HepG2 (cell line): ENCODE data around the gene RICTOR. TPM values are rescaled to one million over a fixed set of nuclear protein-coding genes. Genes with fewer than 3 reads are reported as not detected.

Experiments
- ELF4 ChIP-seq: sonication (generic); formaldehyde crosslinking; IDR thresholded peaks from 2 replicates; pipeline ENCODE4 v1.5.0; 2020; ENCODE audit warnings: missing genetic modification reagents, mild to moderate bottlenecking, moderate library complexity, borderline replicate concordance
- FOXJ3 ChIP-seq: sonication (generic); formaldehyde crosslinking; IDR thresholded peaks from 2 replicates; pipeline ENCODE4 v1.4.0; 2020; ENCODE audit warnings: missing genetic modification reagents, mild to moderate bottlenecking, borderline replicate concordance
- GABPB1 ChIP-seq: IDR thresholded peaks from 2 replicates; pipeline ENCODE4 v1.6.1; 2016; ENCODE audit warnings: mild to moderate bottlenecking, missing genetic modification reagents, moderate library complexity, missing compliant biosample characterization
- IRX3 ChIP-seq: sonication (generic); formaldehyde crosslinking; IDR thresholded peaks from 2 replicates; pipeline ENCODE4 v1.8.1; 2023; ENCODE audit warnings: mild to moderate bottlenecking, low read depth, missing genetic modification reagents, borderline replicate concordance
- MBD4 ChIP-seq: IDR thresholded peaks from 2 replicates; pipeline ENCODE4 v1.6.1; 2012; ENCODE audit warnings: low read length, inconsistent platforms, borderline replicate concordance
- PHF8 ChIP-seq: sonication (generic); formaldehyde crosslinking; IDR thresholded peaks from 2 replicates; pipeline ENCODE4 v1.5.0; 2020; ENCODE audit warnings: missing genetic modification reagents
- SMC3 ChIP-seq: IDR thresholded peaks from 2 replicates; pipeline ENCODE4 v1.6.1; 2011; ENCODE audit warnings: low read length, improper control_type of control experiment
- SOX5 ChIP-seq: IDR thresholded peaks from 2 replicates; pipeline ENCODE4 v1.6.1; 2016; ENCODE audit warnings: borderline replicate concordance
- STAT5B ChIP-seq: sonication (generic); formaldehyde crosslinking; IDR thresholded peaks from 2 replicates; pipeline ENCODE4 v1.4.0; 2020; ENCODE audit warnings: missing genetic modification reagents
- ZFP90 ChIP-seq: sonication (generic); formaldehyde crosslinking; IDR thresholded peaks from 2 replicates; pipeline ENCODE4 v1.8.0; 2022; ENCODE audit warnings: missing genetic modification reagents, mild to moderate bottlenecking, inconsistent platforms, borderline replicate concordance
- ZNF326 ChIP-seq: sonication (generic); formaldehyde crosslinking; IDR thresholded peaks from 2 replicates; pipeline ENCODE4 v1.4.0; 2020; ENCODE audit warnings: missing genetic modification reagents, borderline replicate concordance
- ZNF329 ChIP-seq: sonication (generic); formaldehyde crosslinking; IDR thresholded peaks from 2 replicates; pipeline ENCODE4 v1.9.0; 2021; ENCODE audit warnings: low read depth, mild to moderate bottlenecking, missing genetic modification reagents
- ZNF543 ChIP-seq: sonication (generic); formaldehyde crosslinking; IDR thresholded peaks from 2 replicates; pipeline ENCODE4 v1.4.0; 2020; ENCODE audit warnings: mild to moderate bottlenecking, missing genetic modification reagents
- ZNF549 ChIP-seq: sonication (generic); formaldehyde crosslinking; IDR thresholded peaks from 2 replicates; pipeline ENCODE4 v1.5.0; 2020; ENCODE audit warnings: missing genetic modification reagents
- ZNF557 ChIP-seq: sonication (generic); formaldehyde crosslinking; IDR thresholded peaks from 2 replicates; pipeline ENCODE4 v1.4.0; 2020; ENCODE audit warnings: missing genetic modification reagents
- ZNF570 ChIP-seq: sonication (generic); formaldehyde crosslinking; IDR thresholded peaks from 2 replicates; pipeline ENCODE4 v1.4.0; 2020; ENCODE audit warnings: mild to moderate bottlenecking, missing genetic modification reagents, borderline replicate concordance
- ZNF784 ChIP-seq: sonication (generic); formaldehyde crosslinking; IDR thresholded peaks from 2 replicates; pipeline ENCODE4 v1.5.1; 2020; ENCODE audit warnings: missing genetic modification reagents, mild to moderate bottlenecking, borderline replicate concordance
- ZNF841 ChIP-seq: sonication (generic); formaldehyde crosslinking; IDR thresholded peaks from 2 replicates; pipeline ENCODE4 v1.8.1; 2023; ENCODE audit warnings: missing genetic modification reagents, borderline replicate concordance
- ZNF850 ChIP-seq: sonication (generic); formaldehyde crosslinking; conservative IDR thresholded peaks from 2 replicates; pipeline ENCODE4 v1.9.0; 2021; ENCODE audit warnings: mild to moderate bottlenecking, missing genetic modification reagents
- polyA plus RNA-seq, 8 experiments: library from polyadenylated mRNA; depleted of rRNA in 3 of 8; stranded (reverse) in 7 of 8; unstranded in 1 of 8; fragments of >200 nt; fragmentation: Illumina TruSeq in 4 of 8; extraction: Trizol in 4 of 8; gene quantifications; 2 replicates each; pipeline versions ENCODE4 v1.2.1 to v1.2.3, GENCODE V29; 2011 to 2016; ENCODE audit warnings: low read depth in 4 of 8, missing spikeins in 1 of 8, mixed read lengths in 1 of 8; ENCODE audit not compliant: insufficient read depth in 1 of 8
- total RNA-seq, 5 experiments: library from RNA; depleted of rRNA; stranded (reverse); fragments of >200 nt; fragmentation: Illumina TruSeq; extraction: Trizol; gene quantifications; 2 replicates each; pipeline ENCODE4 v1.2.3, GENCODE V29; 2016; ENCODE audit warnings: low read depth in 1 of 5
- TF ChIP-seq, protein P1 (sequence below): sonication (generic); formaldehyde crosslinking; IDR thresholded peaks from 2 replicates; pipeline ENCODE4 v1.8.0; 2023; ENCODE audit warnings: mild to moderate bottlenecking, missing genetic modification reagents
- TF ChIP-seq, protein P2 (sequence below): sonication (generic); formaldehyde crosslinking; IDR thresholded peaks from 2 replicates; pipeline ENCODE4 v1.5.1; 2020; ENCODE audit warnings: mild to moderate bottlenecking, missing genetic modification reagents, moderate library complexity
- TF ChIP-seq, protein P3 (sequence below): sonication (generic); formaldehyde crosslinking; IDR thresholded peaks from 2 replicates; pipeline ENCODE4 v1.5.0; 2020; ENCODE audit warnings: mild to moderate bottlenecking, missing genetic modification reagents
- TF ChIP-seq, protein P4 (sequence below): IDR thresholded peaks from 2 replicates; pipeline ENCODE4 v1.6.1; 2016; ENCODE audit warnings: low read depth

RICTOR gene
- total and polyA plus RNA-seq, 2 of the 13 experiments (the other 11 are each of a cell fraction or from before 2014, with no cell fraction given), result 10.7 to 15.4 TPM

DNA sequence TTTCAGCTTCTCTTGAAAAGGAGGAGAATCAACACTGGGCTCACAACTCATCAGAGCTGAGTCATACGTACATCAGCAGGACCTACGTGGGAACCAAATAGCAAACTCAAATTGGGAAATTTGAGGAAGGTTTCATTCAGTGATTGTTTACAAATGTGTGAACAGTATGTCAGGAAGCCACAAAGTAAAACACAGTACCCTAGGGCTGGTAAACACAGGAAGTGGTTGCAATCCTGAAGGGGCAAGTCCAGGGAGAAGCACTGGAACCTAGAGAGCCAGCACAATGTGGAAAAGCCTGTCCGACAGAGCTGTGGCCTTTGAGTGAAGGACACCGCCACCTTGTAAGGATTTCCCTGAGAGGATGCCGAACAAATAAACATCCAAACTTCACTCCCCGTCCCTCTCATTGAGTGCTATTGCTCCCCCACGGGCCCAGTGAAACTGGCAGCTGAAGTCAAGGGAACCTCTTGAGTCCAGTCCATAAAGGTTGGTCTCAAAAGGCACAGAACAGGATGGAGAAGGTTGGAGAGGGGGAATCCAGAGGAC, 26.7 kb upstream of the RICTOR start (continued):
- TF ChIP-seq, protein P1, sequence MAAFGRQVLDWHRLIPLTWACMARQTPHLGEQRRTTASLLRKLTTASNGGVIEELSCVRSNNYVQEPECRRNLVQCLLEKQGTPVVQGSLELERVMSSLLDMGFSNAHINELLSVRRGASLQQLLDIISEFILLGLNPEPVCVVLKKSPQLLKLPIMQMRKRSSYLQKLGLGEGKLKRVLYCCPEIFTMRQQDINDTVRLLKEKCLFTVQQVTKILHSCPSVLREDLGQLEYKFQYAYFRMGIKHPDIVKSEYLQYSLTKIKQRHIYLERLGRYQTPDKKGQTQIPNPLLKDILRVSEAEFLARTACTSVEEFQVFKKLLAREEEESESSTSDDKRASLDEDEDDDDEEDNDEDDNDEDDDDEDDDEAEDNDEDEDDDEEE (CRISPR knock-in tag), result no peak
- TF ChIP-seq IRX3 (CRISPR knock-in tag), result no peak
- TF ChIP-seq, protein P2, sequence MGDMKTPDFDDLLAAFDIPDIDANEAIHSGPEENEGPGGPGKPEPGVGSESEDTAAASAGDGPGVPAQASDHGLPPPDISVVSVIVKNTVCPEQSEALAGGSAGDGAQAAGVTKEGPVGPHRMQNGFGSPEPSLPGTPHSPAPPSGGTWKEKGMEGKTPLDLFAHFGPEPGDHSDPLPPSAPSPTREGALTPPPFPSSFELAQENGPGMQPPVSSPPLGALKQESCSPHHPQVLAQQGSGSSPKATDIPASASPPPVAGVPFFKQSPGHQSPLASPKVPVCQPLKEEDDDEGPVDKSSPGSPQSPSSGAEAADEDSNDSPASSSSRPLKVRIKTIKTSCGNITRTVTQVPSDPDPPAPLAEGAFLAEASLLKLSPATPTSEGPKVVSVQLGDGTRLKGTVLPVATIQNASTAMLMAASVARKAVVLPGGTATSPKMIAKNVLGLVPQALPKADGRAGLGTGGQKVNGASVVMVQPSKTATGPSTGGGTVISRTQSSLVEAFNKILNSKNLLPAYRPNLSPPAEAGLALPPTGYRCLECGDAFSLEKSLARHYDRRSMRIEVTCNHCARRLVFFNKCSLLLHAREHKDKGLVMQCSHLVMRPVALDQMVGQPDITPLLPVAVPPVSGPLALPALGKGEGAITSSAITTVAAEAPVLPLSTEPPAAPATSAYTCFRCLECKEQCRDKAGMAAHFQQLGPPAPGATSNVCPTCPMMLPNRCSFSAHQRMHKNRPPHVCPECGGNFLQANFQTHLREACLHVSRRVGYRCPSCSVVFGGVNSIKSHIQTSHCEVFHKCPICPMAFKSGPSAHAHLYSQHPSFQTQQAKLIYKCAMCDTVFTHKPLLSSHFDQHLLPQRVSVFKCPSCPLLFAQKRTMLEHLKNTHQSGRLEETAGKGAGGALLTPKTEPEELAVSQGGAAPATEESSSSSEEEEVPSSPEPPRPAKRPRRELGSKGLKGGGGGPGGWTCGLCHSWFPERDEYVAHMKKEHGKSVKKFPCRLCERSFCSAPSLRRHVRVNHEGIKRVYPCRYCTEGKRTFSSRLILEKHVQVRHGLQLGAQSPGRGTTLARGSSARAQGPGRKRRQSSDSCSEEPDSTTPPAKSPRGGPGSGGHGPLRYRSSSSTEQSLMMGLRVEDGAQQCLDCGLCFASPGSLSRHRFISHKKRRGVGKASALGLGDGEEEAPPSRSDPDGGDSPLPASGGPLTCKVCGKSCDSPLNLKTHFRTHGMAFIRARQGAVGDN (CRISPR knock-in tag), result no peak
- no peak for TF ChIP-seq ZNF850
- TF ChIP-seq ZNF784 (CRISPR knock-in tag), result no peak
- TF ChIP-seq FOXJ3 (CRISPR knock-in tag), result no peak; the same call in 1 of the 2 replicates
- TF ChIP-seq ZNF329 (CRISPR knock-in tag), result no peak
- no peak for TF ChIP-seq MBD4
- no peak for TF ChIP-seq ZNF549 (CRISPR knock-in tag)
- no peak for TF ChIP-seq ZFP90
- TF ChIP-seq SOX5 (CRISPR knock-in tag), result peak; percentile 77; the same call in 1 of the 2 replicates
- TF ChIP-seq, protein P3, sequence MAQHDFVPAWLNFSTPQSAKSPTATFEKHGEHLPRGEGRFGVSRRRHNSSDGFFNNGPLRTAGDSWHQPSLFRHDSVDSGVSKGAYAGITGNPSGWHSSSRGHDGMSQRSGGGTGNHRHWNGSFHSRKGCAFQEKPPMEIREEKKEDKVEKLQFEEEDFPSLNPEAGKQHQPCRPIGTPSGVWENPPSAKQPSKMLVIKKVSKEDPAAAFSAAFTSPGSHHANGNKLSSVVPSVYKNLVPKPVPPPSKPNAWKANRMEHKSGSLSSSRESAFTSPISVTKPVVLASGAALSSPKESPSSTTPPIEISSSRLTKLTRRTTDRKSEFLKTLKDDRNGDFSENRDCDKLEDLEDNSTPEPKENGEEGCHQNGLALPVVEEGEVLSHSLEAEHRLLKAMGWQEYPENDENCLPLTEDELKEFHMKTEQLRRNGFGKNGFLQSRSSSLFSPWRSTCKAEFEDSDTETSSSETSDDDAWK (CRISPR knock-in tag), result no peak
- TF ChIP-seq PHF8 (CRISPR knock-in tag), result no peak
- no peak for TF ChIP-seq ZNF543 (CRISPR knock-in tag)
- TF ChIP-seq, protein P4, sequence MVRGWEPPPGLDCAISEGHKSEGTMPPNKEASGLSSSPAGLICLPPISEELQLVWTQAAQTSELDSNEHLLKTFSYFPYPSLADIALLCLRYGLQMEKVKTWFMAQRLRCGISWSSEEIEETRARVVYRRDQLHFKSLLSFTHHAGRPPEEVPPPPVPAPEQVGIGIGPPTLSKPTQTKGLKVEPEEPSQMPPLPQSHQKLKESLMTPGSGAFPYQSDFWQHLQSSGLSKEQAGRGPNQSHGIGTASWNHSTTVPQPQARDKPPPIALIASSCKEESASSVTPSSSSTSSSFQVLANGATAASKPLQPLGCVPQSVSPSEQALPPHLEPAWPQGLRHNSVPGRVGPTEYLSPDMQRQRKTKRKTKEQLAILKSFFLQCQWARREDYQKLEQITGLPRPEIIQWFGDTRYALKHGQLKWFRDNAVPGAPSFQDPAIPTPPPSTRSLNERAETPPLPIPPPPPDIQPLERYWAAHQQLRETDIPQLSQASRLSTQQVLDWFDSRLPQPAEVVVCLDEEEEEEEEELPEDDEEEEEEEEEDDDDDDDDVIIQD (CRISPR knock-in tag), result peak; percentile 84
- TF ChIP-seq ELF4 (CRISPR knock-in tag), result no peak
- no peak for TF ChIP-seq ZNF557 (CRISPR knock-in tag)
- no peak for TF ChIP-seq ZNF570 (CRISPR knock-in tag)
- TF ChIP-seq SMC3, result no peak
- TF ChIP-seq ZNF326 (CRISPR knock-in tag), result no peak
- no peak for TF ChIP-seq ZNF841
- peak; percentile 69; the same call in 1 of the 2 replicates for TF ChIP-seq GABPB1 (CRISPR knock-in tag)
- no peak for TF ChIP-seq STAT5B (CRISPR knock-in tag)
